ENCODE results near the gene SMCO4. TPM values are rescaled to one million over a fixed set of nuclear protein-coding genes. Genes with fewer than 3 reads are reported as not detected.

SMCO4 gene
- total RNA-seq, 2 experiments from 2014 or later: 0.30 TPM; not detected in 1

GRCh38 chr11:93485983-93486382, 57.2 kb downstream of the SMCO4 start:
- DNase-seq (no peak), ATAC-seq (ENCODE audit: poor library complexity) (no peak)
- Mint-ChIP-seq H3K9me3 (no peaks in the 10 kb centered on the region), H3K27me3 (no peaks in the 10 kb centered on the region), H3K36me3 (ENCODE audit: low read depth) (no peaks in the 10 kb centered on the region), H3K4me1 (ENCODE audit: low read depth) (no peaks in the 10 kb centered on the region), H3K27ac (no peak overlapping the region), H3K4me3 (no peak overlapping the region)
- Histone ChIP-seq H3K4me1 (ENCODE audit: insufficient read depth, low read length) (no peaks in the 10 kb centered on the region), H3K9me3 (ENCODE audit: control insufficient read depth in 1 of 2, insufficient read depth in 1 of 2, low read length in 2 of 2) (peaks cover 0 to 4% of the 10 kb centered on the region in 2 experiments), H3K36me3 (ENCODE audit: insufficient read depth, low read length) (peaks cover 2% of the 10 kb centered on the region), H3K27ac (ENCODE audit: low read depth in 1 of 2, low read length in 2 of 2) (no peak overlapping the region), H3K27me3 (ENCODE audit: control insufficient read depth in 1 of 2, insufficient read depth in 2 of 2, low read length in 2 of 2) (no peaks in the 10 kb centered on the region), H3K4me3 (ENCODE audit: low read length) (no peak overlapping the region)
- intact Hi-C loops (cut with DNase I, micrococcal nuclease): no loop called here
- POLR2A ChIA-PET: no interaction called here
- CTCF ChIA-PET: no interaction called here
- no peak for TF ChIP-seq CTCF (IDR thresholded peaks at IDR 0.05)

- no peaks in the 10 kb centered on the region for H3K4me1 Mint-ChIP-seq (ENCODE audit: low read depth)
- peaks cover 0 to 4% of the 10 kb centered on the region in 2 experiments for H3K9me3 ChIP-seq (ENCODE audit: control insufficient read depth in 1 of 2, insufficient read depth in 1 of 2, low read length in 2 of 2)
- no peak for TF ChIP-seq CTCF (IDR thresholded peaks at IDR 0.05)
- intact Hi-C loops (cut with DNase I, micrococcal nuclease): loop anchor here in 1 of 2 experiments (5.0 kb wide), 1 partner anchor 58 kb away; the partner anchor contains the start of gene SMCO4
- H3K27ac Mint-ChIP-seq: no peak overlapping the region
- POLR2A ChIA-PET: no interaction called here
- DNase-seq: no peak
- no peak overlapping the region for H3K27ac ChIP-seq (ENCODE audit: low read depth in 1 of 2, low read length in 2 of 2)
- peaks cover 2% of the 10 kb centered on the region for H3K36me3 ChIP-seq (ENCODE audit: insufficient read depth, low read length)
- H3K4me3 Mint-ChIP-seq: no peak overlapping the region
- no peaks in the 10 kb centered on the region for H3K27me3 Mint-ChIP-seq
- H3K9me3 Mint-ChIP-seq: no peaks in the 10 kb centered on the region
- no peaks in the 10 kb centered on the region for H3K4me1 ChIP-seq (ENCODE audit: insufficient read depth, low read length)
- no peak overlapping the region for H3K4me3 ChIP-seq (ENCODE audit: low read length)
- no peaks in the 10 kb centered on the region for H3K27me3 ChIP-seq (ENCODE audit: control insufficient read depth in 1 of 2, insufficient read depth in 2 of 2, low read length in 2 of 2)
- ATAC-seq (ENCODE audit: poor library complexity): no peak
- CTCF ChIA-PET: no interaction called here
- no peaks in the 10 kb centered on the region for H3K36me3 Mint-ChIP-seq (ENCODE audit: low read depth)
Measured at GRCh38 chr11:93484716-93485115, 58.5 kb downstream of the SMCO4 start.

DNA sequence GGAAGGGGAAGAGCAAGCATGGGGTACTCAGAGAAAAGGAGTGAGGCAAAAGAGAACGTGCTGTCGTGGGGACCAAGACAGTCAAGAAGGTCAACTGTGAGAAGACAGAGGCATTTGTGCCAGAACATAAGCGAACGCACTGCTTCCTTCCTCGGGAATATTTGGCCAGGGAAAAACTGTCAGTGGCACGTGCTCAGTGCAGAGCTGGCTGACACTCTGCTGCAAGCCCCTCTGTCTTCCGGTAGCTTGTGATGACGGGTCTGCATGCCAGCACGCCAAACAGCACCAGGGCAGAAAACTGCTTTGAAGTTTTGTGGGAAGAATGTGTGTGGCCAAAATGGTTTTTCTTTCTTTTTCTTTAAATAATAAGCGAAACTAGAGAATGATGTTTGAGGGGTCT, 60.6 kb downstream of the SMCO4 start:
- DNase-seq (no peak), ATAC-seq (ENCODE audit: poor library complexity) (no peak)
- TF ChIP-seq CTCF (IDR thresholded peaks at IDR 0.05): no peak
- Histone ChIP-seq H3K9me3 (ENCODE audit: control insufficient read depth in 1 of 2, insufficient read depth in 1 of 2, low read length in 2 of 2) (peaks cover 0 to 4% of the 10 kb centered on the region in 2 experiments), H3K27me3 (ENCODE audit: control insufficient read depth in 1 of 2, insufficient read depth in 2 of 2, low read length in 2 of 2) (no peaks in the 10 kb centered on the region), H3K27ac (ENCODE audit: low read depth in 1 of 2, low read length in 2 of 2) (no peak overlapping the region), H3K4me3 (ENCODE audit: low read length) (no peak overlapping the region), H3K4me1 (ENCODE audit: insufficient read depth, low read length) (no peaks in the 10 kb centered on the region), H3K36me3 (ENCODE audit: insufficient read depth, low read length) (peaks cover 2% of the 10 kb centered on the region)
- H3K27ac Mint-ChIP-seq: no peak overlapping the region
- CTCF ChIA-PET: no interaction called here
- no peaks in the 10 kb centered on the region for H3K9me3 Mint-ChIP-seq
- H3K36me3 Mint-ChIP-seq (ENCODE audit: low read depth): no peaks in the 10 kb centered on the region
- intact Hi-C loops (cut with DNase I, micrococcal nuclease): loop anchor here in 1 of 2 experiments (5.0 kb wide), 1 partner anchor 60 kb away; the partner anchor contains the start of gene SMCO4
- H3K4me3 Mint-ChIP-seq: no peak overlapping the region
- no peaks in the 10 kb centered on the region for H3K27me3 Mint-ChIP-seq
- POLR2A ChIA-PET: no interaction called here
- H3K4me1 Mint-ChIP-seq (ENCODE audit: low read depth): no peaks in the 10 kb centered on the region

Measured in CD4-positive, alpha-beta T cell (primary cell).